Adipocyte (in vitro differentiated cells): ENCODE measurements around the gene CIAO3.
A peak's percentile ranks its signal among the peaks of the same experiment; 100 is the strongest.

Experiments used
- DNase-seq: peaks from one replicate; pipeline ENCODE4 v3.0.0-alpha.2; 2015; ENCODE audit warnings: low read depth
- H3K27me3 ChIP-seq: replicated peaks from 2 replicates; pipeline ENCODE4 v1.7.0; 2013; ENCODE audit warnings: mild to moderate bottlenecking, low read length, moderate library complexity; ENCODE audit not compliant: control insufficient read depth, insufficient read depth
- H3K36me3 ChIP-seq: 2 replicates; pipeline ENCODE4 v1.7.0; 2013; ENCODE audit warnings: low read length, mild to moderate bottlenecking, moderate library complexity; ENCODE audit not compliant: control insufficient read depth, insufficient read depth, severe bottlenecking
- H3K4me1 ChIP-seq: 2 replicates; pipeline ENCODE4 v1.7.0; 2013; ENCODE audit warnings: mild to moderate bottlenecking, low read length, moderate library complexity; ENCODE audit not compliant: control insufficient read depth, insufficient read depth
- H3K4me3 ChIP-seq: 2 replicates; pipeline ENCODE4 v1.7.0; 2013; ENCODE audit warnings: mild to moderate bottlenecking, low read length, moderate library complexity
- H3K9ac ChIP-seq: 2 replicates; pipeline ENCODE4 v1.7.0; 2013; ENCODE audit warnings: mild to moderate bottlenecking, low read length, moderate library complexity
- H3K9me3 ChIP-seq: 2 replicates; pipeline ENCODE4 v1.7.0; 2013; ENCODE audit warnings: mild to moderate bottlenecking, low read length, moderate library complexity; ENCODE audit not compliant: control insufficient read depth

The CIAO3 gene

GRCh38 chr16:724188-725040, 16.4 kb downstream of the CIAO3 start:
- Histone ChIP-seq H3K36me3 (no peaks in the 10 kb centered on the region), H3K9me3 (no peaks in the 10 kb centered on the region), H3K4me3 (no peak overlapping the region), H3K4me1 (peaks cover 18% of the 10 kb centered on the region), H3K9ac (no peak overlapping the region), H3K27me3 (no peaks in the 10 kb centered on the region)
- no peak for DNase-seq

GRCh38 chr16:723695-724094, 17.1 kb downstream of the CIAO3 start:
- Histone ChIP-seq H3K27me3 (no peaks in the 10 kb centered on the region), H3K4me1 (peaks cover 18% of the 10 kb centered on the region), H3K9ac (no peak overlapping the region), H3K9me3 (no peaks in the 10 kb centered on the region), H3K4me3 (no peak overlapping the region), H3K36me3 (no peaks in the 10 kb centered on the region)
- no peak for DNase-seq

- DNase-seq, result no peak
- H3K9ac ChIP-seq, result no peak overlapping the region
- H3K4me1 ChIP-seq, result peaks cover 16% of the 10 kb centered on the region
These were observed 17.8 kb downstream of the CIAO3 start for GRCh38 chr16:722835-723633.

GRCh38 chr16:721765-722540, 18.8 kb downstream of the CIAO3 start:
- DNase-seq, result no peak
- Histone ChIP-seq H3K9ac (peak overlapping the region; percentile 97), H3K27me3 (no peaks in the 10 kb centered on the region), H3K9me3 (no peaks in the 10 kb centered on the region), H3K36me3 (no peaks in the 10 kb centered on the region), H3K4me3 (peak overlapping the region; percentile 89), H3K4me1 (peaks cover 12% of the 10 kb centered on the region)

More at GRCh38 chr16:722835-723633, 17.8 kb downstream of the CIAO3 start:
- Histone ChIP-seq H3K27me3 (no peaks in the 10 kb centered on the region), H3K9me3 (no peaks in the 10 kb centered on the region), H3K4me3 (no peak overlapping the region), H3K36me3 (no peaks in the 10 kb centered on the region)

GRCh38 chr16:720990-721764, 19.6 kb downstream of the CIAO3 start, which contains the start of gene ANTKMT:
ANTKMT (plus strand) TSS chr16:721146; CDS start chr16:721275, 129 bp downstream.
- peak; percentile 88 for DNase-seq
- H3K27me3 ChIP-seq, result no peaks in the 10 kb centered on the region
- H3K9me3 ChIP-seq, result no peaks in the 10 kb centered on the region
- H3K4me3 ChIP-seq, result peak within 1 kb of the TSS; percentile 89
- H3K9ac ChIP-seq, result peak within 1 kb of the TSS; percentile 97
- peaks cover 16% of the 10 kb centered on the region for H3K4me1 ChIP-seq
- no peaks in the 10 kb centered on the region for H3K36me3 ChIP-seq

DNA sequence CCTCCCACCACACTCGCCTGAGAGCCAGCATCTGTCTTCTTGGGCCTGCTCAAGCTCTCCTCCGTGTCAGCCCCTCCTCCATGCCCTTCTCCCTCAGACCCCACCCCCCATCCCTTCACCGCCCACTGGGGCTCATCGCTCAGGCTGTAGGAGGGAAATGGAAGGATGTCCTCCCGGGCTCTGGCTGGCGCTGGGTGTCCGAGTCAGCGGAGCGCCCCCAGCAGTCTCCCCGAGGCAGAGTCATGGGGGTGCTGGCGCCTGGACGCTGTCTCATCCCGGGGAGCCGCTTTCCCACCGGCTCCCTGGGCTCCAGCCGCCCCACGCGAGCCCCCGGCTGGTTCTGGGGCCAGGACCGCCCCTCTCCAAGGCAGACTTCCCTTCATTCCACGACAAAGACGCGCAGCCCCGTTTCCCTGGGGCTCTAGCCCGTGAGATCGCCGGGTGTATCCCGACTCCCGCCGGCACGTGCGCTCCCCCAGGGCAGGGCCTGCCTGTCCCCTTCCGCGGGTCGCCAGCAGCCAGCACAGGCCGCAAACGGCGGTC, 20.3 kb downstream of the CIAO3 start:
- DNase-seq, result peak; percentile 76
- Histone ChIP-seq H3K9ac (peak overlapping the region; percentile 97), H3K9me3 (no peaks in the 10 kb centered on the region), H3K4me3 (peak overlapping the region; percentile 89), H3K4me1 (peaks cover 21% of the 10 kb centered on the region), H3K36me3 (no peaks in the 10 kb centered on the region), H3K27me3 (no peaks in the 10 kb centered on the region)

- no peak for DNase-seq
- peak overlapping the region; percentile 89 for H3K4me3 ChIP-seq
- peaks cover 21% of the 10 kb centered on the region for H3K4me1 ChIP-seq
- no peaks in the 10 kb centered on the region for H3K9me3 ChIP-seq
- H3K36me3 ChIP-seq, result no peaks in the 10 kb centered on the region
- no peaks in the 10 kb centered on the region for H3K27me3 ChIP-seq
- H3K9ac ChIP-seq, result peak overlapping the region; percentile 97
These were observed 20.9 kb downstream of the CIAO3 start for GRCh38 chr16:719815-720446.

DNA sequence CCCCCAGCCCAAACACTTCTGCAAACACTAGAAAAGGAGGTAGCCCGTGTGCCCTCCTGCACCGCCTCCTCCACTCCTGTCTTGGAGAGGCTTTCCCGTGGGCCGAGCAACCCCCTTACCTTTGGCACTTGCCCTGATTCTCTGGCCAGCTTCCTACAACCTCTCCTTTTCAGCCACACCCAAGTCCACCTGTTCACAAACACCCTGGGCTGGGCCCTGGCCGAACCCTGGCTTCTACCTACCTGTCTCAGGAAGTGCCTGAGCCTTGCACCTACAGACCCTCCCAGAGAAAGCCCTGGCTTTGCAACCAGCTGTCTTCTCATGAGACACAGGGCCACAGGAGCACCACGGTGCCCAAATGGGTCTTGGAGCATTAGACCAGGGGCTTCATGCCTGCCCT, 21.9 kb downstream of the CIAO3 start:
- Histone ChIP-seq H3K4me1 (peaks cover 26% of the 10 kb centered on the region), H3K27me3 (no peaks in the 10 kb centered on the region), H3K4me3 (no peak overlapping the region), H3K36me3 (no peaks in the 10 kb centered on the region), H3K9me3 (no peaks in the 10 kb centered on the region), H3K9ac (no peak overlapping the region)
- no peak for DNase-seq

GRCh38 chr16:718389-718788, 22.4 kb downstream of the CIAO3 start:
- peaks cover 26% of the 10 kb centered on the region for H3K4me1 ChIP-seq

More at GRCh38 chr16:718389-718788, 22.4 kb downstream of the CIAO3 start:
- Histone ChIP-seq H3K36me3 (no peaks in the 10 kb centered on the region), H3K9ac (no peak overlapping the region), H3K9me3 (no peaks in the 10 kb centered on the region), H3K27me3 (no peaks in the 10 kb centered on the region), H3K4me3 (no peak overlapping the region)
- DNase-seq, result no peak
